H9 (cell line): ENCODE data around the gene TPCN2. TPM values are rescaled to one million over a fixed set of nuclear protein-coding genes. Genes with fewer than 3 reads are reported as not detected.

ENCODE experiments used
- DNase-seq: peaks from one replicate; pipeline ENCODE4 v3.0.0-alpha.2; 2017
- H2AFZ ChIP-seq: one replicate; pipeline ENCODE4 v1.6.1; 2013; ENCODE audit warnings: mild to moderate bottlenecking, low read length, control low read depth, moderate library complexity
- H2AK5ac ChIP-seq: 2 replicates; pipeline ENCODE4 v1.6.1; 2013; ENCODE audit warnings: low read length, control low read depth, mixed read lengths; ENCODE audit not compliant: insufficient read length
- H2BK120ac ChIP-seq: one replicate; pipeline ENCODE4 v1.6.1; 2013; ENCODE audit warnings: low read depth, mild to moderate bottlenecking, low read length, control low read depth, inconsistent platforms; ENCODE audit not compliant: poor library complexity, severe bottlenecking
- H2BK12ac ChIP-seq: 2 replicates; pipeline ENCODE4 v1.6.1; 2013; ENCODE audit warnings: low read length, control low read depth, mixed read lengths, low read depth; ENCODE audit not compliant: insufficient read length
- H2BK15ac ChIP-seq: 2 replicates; pipeline ENCODE4 v1.6.1; 2013; ENCODE audit warnings: low read depth, low read length, control low read depth
- H2BK20ac ChIP-seq: one replicate; pipeline ENCODE4 v1.6.1; 2013; ENCODE audit warnings: low read depth, mild to moderate bottlenecking, low read length, control low read depth, inconsistent platforms; ENCODE audit not compliant: poor library complexity, severe bottlenecking
- H2BK5ac ChIP-seq: 2 replicates; pipeline ENCODE4 v1.6.1; 2013; ENCODE audit warnings: low read length, control low read depth, mixed read lengths; ENCODE audit not compliant: insufficient read length
- H3K14ac ChIP-seq: 2 replicates; pipeline ENCODE4 v1.6.1; 2013; ENCODE audit warnings: low read length, control low read depth; ENCODE audit not compliant: insufficient read depth
- H3K18ac ChIP-seq: 2 replicates; pipeline ENCODE4 v1.6.1; 2013; ENCODE audit warnings: low read depth, mild to moderate bottlenecking, mixed read lengths, low read length, control low read depth; ENCODE audit not compliant: insufficient read length
- H3K23ac ChIP-seq: 2 replicates; pipeline ENCODE4 v1.6.1; 2013; ENCODE audit warnings: low read length, control low read depth, mixed read lengths, low read depth; ENCODE audit not compliant: insufficient read length
- H3K23me2 ChIP-seq: 2 replicates; pipeline ENCODE4 v1.6.1; 2013; ENCODE audit warnings: low read depth, mild to moderate bottlenecking, mixed read lengths, low read length, control low read depth; ENCODE audit not compliant: insufficient read length, poor library complexity, severe bottlenecking
- H3K27ac ChIP-seq: 2 replicates; pipeline ENCODE4 v1.5.1; 2013; ENCODE audit warnings: low read length, control low read depth, mixed read lengths, low read depth; ENCODE audit not compliant: insufficient read length
- H3K27me3 ChIP-seq: 2 replicates; pipeline ENCODE4 v1.6.1; 2013; ENCODE audit warnings: low read length, control low read depth, inconsistent platforms; ENCODE audit not compliant: insufficient read depth
- H3K4ac ChIP-seq: 2 replicates; pipeline ENCODE4 v1.6.1; 2013; ENCODE audit warnings: low read depth, mild to moderate bottlenecking, control low read depth, inconsistent platforms, low read length, moderate library complexity
- H3K4me1 ChIP-seq: 2 replicates; pipeline ENCODE4 v1.6.1; 2013; ENCODE audit warnings: low read length, control low read depth, inconsistent platforms; ENCODE audit not compliant: insufficient read depth
- H3K4me2 ChIP-seq: 2 replicates; pipeline ENCODE4 v1.6.1; 2013; ENCODE audit warnings: low read length, control low read depth, mixed read lengths; ENCODE audit not compliant: insufficient read length, insufficient read depth
- H3K56ac ChIP-seq: 2 replicates; pipeline ENCODE4 v1.6.1; 2013; ENCODE audit warnings: low read depth, mild to moderate bottlenecking, mixed read lengths, low read length, control low read depth; ENCODE audit not compliant: insufficient read length
- H3K79me1 ChIP-seq: 2 replicates; pipeline ENCODE4 v1.6.1; 2013; ENCODE audit warnings: low read depth, mild to moderate bottlenecking, moderate library complexity, low read length, control low read depth, inconsistent platforms; ENCODE audit not compliant: insufficient read depth, poor library complexity, severe bottlenecking
- H3K79me2 ChIP-seq: 2 replicates; pipeline ENCODE4 v1.6.1; 2013; ENCODE audit warnings: low read length, control low read depth, inconsistent platforms; ENCODE audit not compliant: insufficient read depth
- H3K9ac ChIP-seq: 2 replicates; pipeline ENCODE4 v1.6.1; 2013; ENCODE audit warnings: low read length, control low read depth, mixed read lengths; ENCODE audit not compliant: insufficient read length; ENCODE audit errors: extremely low read depth
- H3K9me3 ChIP-seq: one replicate; pipeline ENCODE4 v1.6.1; 2013; ENCODE audit warnings: low read depth, low read length, inconsistent platforms; ENCODE audit not compliant: control insufficient read depth
- H3T11ph ChIP-seq: one replicate; pipeline ENCODE4 v1.6.1; 2013; ENCODE audit warnings: mild to moderate bottlenecking, low read length, control low read depth, inconsistent platforms
- H4K20me1 ChIP-seq: one replicate; pipeline ENCODE4 v1.6.1; 2013; ENCODE audit not compliant: control insufficient read depth, insufficient read length, insufficient read depth
- H4K5ac ChIP-seq: 2 replicates; pipeline ENCODE4 v1.6.1; 2013; ENCODE audit warnings: low read depth, mild to moderate bottlenecking, mixed read lengths, low read length, control low read depth; ENCODE audit not compliant: insufficient read length
- H4K8ac ChIP-seq: replicated peaks from 2 replicates; pipeline ENCODE4 v1.6.1; 2013; ENCODE audit warnings: low read length, control low read depth, mixed read lengths, low read depth; ENCODE audit not compliant: insufficient read length
- H4K91ac ChIP-seq: 2 replicates; pipeline ENCODE4 v1.6.1; 2013; ENCODE audit warnings: low read depth, mild to moderate bottlenecking, moderate library complexity, mixed read lengths, low read length, control low read depth; ENCODE audit not compliant: insufficient read length
- H3K27ac Mint-ChIP-seq, 3 experiments: 2 replicates in 2 of 3; 3 replicates in 1 of 3; pipeline ENCODE4 v1.8.0; 2020 to 2021; ENCODE audit warnings: mixed read lengths in 3 of 3, mild to moderate bottlenecking in 1 of 3, moderate library complexity in 1 of 3
- H3K27me3 Mint-ChIP-seq: 2 replicates; pipeline ENCODE4 v1.8.0; 2021; ENCODE audit warnings: low read depth, mild to moderate bottlenecking, moderate library complexity, mixed read lengths
- H3K36me3 Mint-ChIP-seq, 3 experiments: 2 replicates in 2 of 3; 3 replicates in 1 of 3; pipeline ENCODE4 v1.8.0; 2020 to 2021; ENCODE audit warnings: low read depth in 3 of 3, mixed read lengths in 3 of 3; ENCODE audit not compliant: insufficient read depth in 1 of 3
- H3K4me1 Mint-ChIP-seq, 2 experiments: 2 replicates each; pipeline ENCODE4 v1.8.0; 2020; ENCODE audit warnings: mixed read lengths in 2 of 2
- H3K4me3 Mint-ChIP-seq, 2 experiments: 2 replicates in 1 of 2; 3 replicates in 1 of 2; pipeline ENCODE4 v1.8.0; 2020 to 2021; ENCODE audit warnings: mild to moderate bottlenecking in 2 of 2, mixed read lengths in 2 of 2, moderate library complexity in 1 of 2
- H3K9me3 Mint-ChIP-seq, 2 experiments: 2 replicates in 1 of 2; 3 replicates in 1 of 2; pipeline ENCODE4 v1.8.0; 2020; ENCODE audit warnings: mild to moderate bottlenecking in 2 of 2, mixed read lengths in 2 of 2, moderate library complexity in 1 of 2
- total RNA-seq: library from RNA; stranded (reverse); gene quantifications from 2 replicates; pipeline ENCODE4 v1.2.1, GENCODE V29; 2021
- TF ChIP-seq, protein P1 (sequence below): fragments of 200-600 bp; sonication (generic); conservative IDR thresholded peaks from 3 replicates; pipeline ENCODE4 v1.8.0; 2021; ENCODE audit warnings: antibody characterized with exemption, mild to moderate bottlenecking

TPCN2 gene
- total RNA-seq, 1 experiment from 2014 or later: 16.8 TPM

DNA sequence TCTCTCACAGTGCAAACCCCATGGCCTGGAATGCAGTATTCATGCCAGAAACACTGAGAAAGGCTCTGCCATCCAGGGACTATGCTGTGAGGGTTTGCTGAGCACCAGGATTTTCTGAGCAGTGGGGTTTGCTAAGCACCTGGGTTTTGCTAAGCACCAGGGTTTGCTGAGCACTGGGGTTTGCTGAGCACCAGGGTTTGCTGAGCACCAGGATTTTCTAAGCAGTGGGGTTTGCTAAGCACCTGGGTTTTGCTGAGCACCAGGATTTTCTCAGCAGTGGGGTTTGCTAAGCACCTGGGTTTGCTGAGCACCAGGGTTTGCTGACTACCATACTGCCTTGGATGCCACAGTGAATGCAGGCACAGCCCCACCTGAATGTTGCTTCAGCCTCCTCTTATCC, 58.7 kb downstream of the TPCN2 start:
- no peak for DNase-seq
- Histone ChIP-seq H3K9me3 (no peaks in the 10 kb centered on the region), H2BK12ac (no peak overlapping the region), H4K5ac (no peak overlapping the region), H3K23ac (no peak overlapping the region), H3T11ph (no peak overlapping the region), H3K18ac (no peak overlapping the region), H3K4me2 (no peak overlapping the region), H3K27me3 (no peaks in the 10 kb centered on the region), H3K9ac (no peak overlapping the region), H3K4me1 (no peaks in the 10 kb centered on the region), H3K27ac (no peak overlapping the region), H3K79me1 (no peaks in the 10 kb centered on the region), H2BK120ac (no peak overlapping the region), H3K56ac (no peak overlapping the region), H2BK5ac (no peak overlapping the region), H4K8ac (no peak overlapping the region), H3K79me2 (no peaks in the 10 kb centered on the region), H2BK15ac (no peak overlapping the region), H4K91ac (no peak overlapping the region), H2AK5ac (no peak overlapping the region), H2AFZ (no peak overlapping the region), H3K4ac (no peak overlapping the region), H3K23me2 (no peaks in the 10 kb centered on the region), H3K14ac (no peak overlapping the region; the same call in 1 of the 2 replicates), H2BK20ac (no peak overlapping the region), H4K20me1 (no peaks in the 10 kb centered on the region)
- peaks cover 15 to 16% of the 10 kb centered on the region in 2 experiments for H3K9me3 Mint-ChIP-seq
- TF ChIP-seq, protein P1, sequence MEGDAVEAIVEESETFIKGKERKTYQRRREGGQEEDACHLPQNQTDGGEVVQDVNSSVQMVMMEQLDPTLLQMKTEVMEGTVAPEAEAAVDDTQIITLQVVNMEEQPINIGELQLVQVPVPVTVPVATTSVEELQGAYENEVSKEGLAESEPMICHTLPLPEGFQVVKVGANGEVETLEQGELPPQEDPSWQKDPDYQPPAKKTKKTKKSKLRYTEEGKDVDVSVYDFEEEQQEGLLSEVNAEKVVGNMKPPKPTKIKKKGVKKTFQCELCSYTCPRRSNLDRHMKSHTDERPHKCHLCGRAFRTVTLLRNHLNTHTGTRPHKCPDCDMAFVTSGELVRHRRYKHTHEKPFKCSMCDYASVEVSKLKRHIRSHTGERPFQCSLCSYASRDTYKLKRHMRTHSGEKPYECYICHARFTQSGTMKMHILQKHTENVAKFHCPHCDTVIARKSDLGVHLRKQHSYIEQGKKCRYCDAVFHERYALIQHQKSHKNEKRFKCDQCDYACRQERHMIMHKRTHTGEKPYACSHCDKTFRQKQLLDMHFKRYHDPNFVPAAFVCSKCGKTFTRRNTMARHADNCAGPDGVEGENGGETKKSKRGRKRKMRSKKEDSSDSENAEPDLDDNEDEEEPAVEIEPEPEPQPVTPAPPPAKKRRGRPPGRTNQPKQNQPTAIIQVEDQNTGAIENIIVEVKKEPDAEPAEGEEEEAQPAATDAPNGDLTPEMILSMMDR: no peak
- H3K4me3 Mint-ChIP-seq: no peak overlapping the region
- no peak overlapping the region for H3K27ac Mint-ChIP-seq
- peaks cover 15% of the 10 kb centered on the region; the same call in 1 of the 2 replicates for H3K27me3 Mint-ChIP-seq
- H3K36me3 Mint-ChIP-seq: peaks cover 2 to 15% (median 3%) of the 10 kb centered on the region in 3 experiments; a peak in 4 of 7 replicates
- H3K4me1 Mint-ChIP-seq: peaks cover 0 to 4% of the 10 kb centered on the region in 2 experiments; a peak in 1 of 4 replicates
